ENCODE measurements around the gene CHRNA4.

DNA sequence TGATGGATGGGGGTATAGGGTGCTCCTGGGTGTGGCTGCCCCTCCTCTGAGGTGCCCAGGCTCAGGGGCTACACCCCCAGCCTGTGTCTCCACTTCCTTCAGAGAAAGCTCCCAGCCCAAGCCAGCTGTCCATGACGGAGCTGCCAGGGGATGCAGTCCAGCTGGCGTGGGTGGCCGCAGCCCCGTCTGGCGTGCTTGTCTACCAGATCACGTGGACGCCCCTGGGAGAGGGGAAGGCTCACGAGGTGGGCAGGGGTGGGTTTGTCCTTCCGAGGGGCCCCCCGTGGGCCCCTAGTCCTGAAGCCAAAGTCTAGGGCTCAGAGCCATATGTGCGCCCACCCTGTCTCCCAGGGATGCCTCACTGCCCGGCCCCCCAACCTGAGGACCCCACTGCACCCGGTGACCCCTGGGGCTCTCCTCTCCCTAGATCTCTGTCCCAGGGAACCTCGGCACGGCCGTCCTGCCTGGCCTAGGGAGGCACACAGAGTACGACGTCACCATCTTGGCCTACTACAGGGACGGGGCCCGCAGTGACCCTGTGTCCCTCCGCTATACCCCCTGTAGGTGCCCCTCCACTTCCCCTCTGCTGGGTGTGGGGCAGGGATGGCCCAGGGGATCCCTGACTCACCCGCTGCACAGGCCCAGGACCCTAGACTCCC lies 48.3 kb downstream of the CHRNA4 start:
- no peak for TF ChIP-seq POLR2A (IDR thresholded peaks at IDR 0.05)
- TF ChIP-seq, protein P1, sequence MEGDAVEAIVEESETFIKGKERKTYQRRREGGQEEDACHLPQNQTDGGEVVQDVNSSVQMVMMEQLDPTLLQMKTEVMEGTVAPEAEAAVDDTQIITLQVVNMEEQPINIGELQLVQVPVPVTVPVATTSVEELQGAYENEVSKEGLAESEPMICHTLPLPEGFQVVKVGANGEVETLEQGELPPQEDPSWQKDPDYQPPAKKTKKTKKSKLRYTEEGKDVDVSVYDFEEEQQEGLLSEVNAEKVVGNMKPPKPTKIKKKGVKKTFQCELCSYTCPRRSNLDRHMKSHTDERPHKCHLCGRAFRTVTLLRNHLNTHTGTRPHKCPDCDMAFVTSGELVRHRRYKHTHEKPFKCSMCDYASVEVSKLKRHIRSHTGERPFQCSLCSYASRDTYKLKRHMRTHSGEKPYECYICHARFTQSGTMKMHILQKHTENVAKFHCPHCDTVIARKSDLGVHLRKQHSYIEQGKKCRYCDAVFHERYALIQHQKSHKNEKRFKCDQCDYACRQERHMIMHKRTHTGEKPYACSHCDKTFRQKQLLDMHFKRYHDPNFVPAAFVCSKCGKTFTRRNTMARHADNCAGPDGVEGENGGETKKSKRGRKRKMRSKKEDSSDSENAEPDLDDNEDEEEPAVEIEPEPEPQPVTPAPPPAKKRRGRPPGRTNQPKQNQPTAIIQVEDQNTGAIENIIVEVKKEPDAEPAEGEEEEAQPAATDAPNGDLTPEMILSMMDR (IDR thresholded peaks at IDR 0.05) = no peak
